Measurements from ENCODE around the gene ECM2.

ECM2 gene

DNA sequence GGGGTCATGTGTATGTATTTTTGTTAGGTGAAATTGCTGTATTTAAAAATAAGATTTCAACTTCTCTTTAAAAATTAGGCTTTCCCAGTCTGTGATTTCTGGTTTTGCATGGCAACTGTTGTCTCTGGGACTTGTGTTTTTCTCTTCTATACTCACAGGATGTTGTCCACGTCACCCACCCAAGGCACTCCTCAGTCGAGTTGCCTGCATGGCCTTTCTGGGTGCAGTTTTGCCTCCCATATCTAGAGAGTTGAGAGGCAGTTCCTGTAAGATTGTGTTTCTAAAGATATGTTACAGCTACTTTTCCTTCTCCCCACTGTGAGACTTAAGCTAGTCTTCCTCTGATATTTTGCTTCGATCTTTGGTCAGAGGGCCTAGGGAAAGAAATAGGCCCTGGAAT is 51.2 kb downstream of the ECM2 start:
- no peaks in the 10 kb centered on the region for H3K27me3 ChIP-seq (ENCODE audit: control insufficient read depth, low read length)
- H3K4me1 ChIP-seq (ENCODE audit: control insufficient read depth, low read length) = no peaks in the 10 kb centered on the region
- H3K4me3 ChIP-seq (ENCODE audit: low read length) = no peak overlapping the region
- no peaks in the 10 kb centered on the region for H3K9me3 ChIP-seq (ENCODE audit: control insufficient read depth, insufficient read depth, low read length)
- no peaks in the 10 kb centered on the region for H3K9me2 ChIP-seq (replicated peaks; ENCODE audit: control insufficient read depth, low read length)
- no peak overlapping the region for H3K4me2 ChIP-seq (ENCODE audit: low read length)
- H3K36me3 ChIP-seq (ENCODE audit: control insufficient read depth, low read length) = no peaks in the 10 kb centered on the region
- H3K27ac ChIP-seq (ENCODE audit: low read depth, low read length) = no peak overlapping the region
- H4K20me1 ChIP-seq (ENCODE audit: control insufficient read depth, insufficient read depth, low read depth, low read length) = no peaks in the 10 kb centered on the region
- H3F3A ChIP-seq (ENCODE audit: control insufficient read depth, insufficient read depth) = no peaks in the 10 kb centered on the region
- TF ChIP-seq CTCF (IDR thresholded peaks at IDR 0.05; ENCODE audit: low read depth, low read length, poor library complexity, severe bottlenecking) (no peak), EZH2phosphoT487 (IDR thresholded peaks at IDR 0.05; ENCODE audit: borderline replicate concordance, low read length) (no peak)
- no peaks in the 10 kb centered on the region for H3K79me2 ChIP-seq (ENCODE audit: control insufficient read depth, low read length)

- H3K9me3 ChIP-seq (ENCODE audit: control insufficient read depth, insufficient read depth, low read length) = no peaks in the 10 kb centered on the region
- H3K9me2 ChIP-seq (replicated peaks; ENCODE audit: control insufficient read depth, low read length) = no peaks in the 10 kb centered on the region
- no peaks in the 10 kb centered on the region for H4K20me1 ChIP-seq (ENCODE audit: control insufficient read depth, insufficient read depth, low read depth, low read length)
- H3K4me2 ChIP-seq (ENCODE audit: low read length) = no peak overlapping the region
- no peaks in the 10 kb centered on the region for H3K79me2 ChIP-seq (ENCODE audit: control insufficient read depth, low read length)
- TF ChIP-seq CTCF (IDR thresholded peaks at IDR 0.05; ENCODE audit: low read depth, low read length, poor library complexity, severe bottlenecking) = no peak
- no peak for TF ChIP-seq EZH2phosphoT487 (IDR thresholded peaks at IDR 0.05; ENCODE audit: borderline replicate concordance, low read length)
- H3K4me3 ChIP-seq (ENCODE audit: low read length) = no peak overlapping the region
- H3K27me3 ChIP-seq (ENCODE audit: control insufficient read depth, low read length) = no peaks in the 10 kb centered on the region
- H3K27ac ChIP-seq (ENCODE audit: low read depth, low read length) = no peak overlapping the region
- H3F3A ChIP-seq (ENCODE audit: control insufficient read depth, insufficient read depth) = no peaks in the 10 kb centered on the region
- H3K4me1 ChIP-seq (ENCODE audit: control insufficient read depth, low read length) = no peaks in the 10 kb centered on the region
- H3K36me3 ChIP-seq (ENCODE audit: control insufficient read depth, low read length) = no peaks in the 10 kb centered on the region
Measured at GRCh38 chr9:92483627-92484545, 51.9 kb downstream of the ECM2 start.

DNA sequence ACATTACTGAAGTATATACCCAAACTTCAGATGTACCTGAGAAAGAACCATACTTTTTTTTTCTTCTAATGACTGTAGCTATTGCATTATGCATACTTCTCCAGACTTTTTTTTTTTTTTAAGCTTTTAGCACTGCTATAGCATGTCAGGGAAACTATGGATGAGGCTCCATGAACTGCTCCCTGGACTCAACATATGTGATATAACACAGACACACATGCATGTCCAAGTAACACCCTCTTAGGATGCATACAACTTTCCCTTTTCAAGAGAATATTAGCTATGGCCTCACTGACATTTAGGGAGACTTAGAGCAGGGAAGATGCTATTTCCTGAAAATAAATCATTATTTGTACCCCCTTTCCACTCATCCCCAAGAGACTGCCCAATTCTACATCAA is 53.0 kb downstream of the ECM2 start:
- Histone ChIP-seq H3K27me3 (ENCODE audit: control insufficient read depth, low read length) (no peaks in the 10 kb centered on the region), H3K36me3 (ENCODE audit: control insufficient read depth, low read length) (no peaks in the 10 kb centered on the region), H4K20me1 (ENCODE audit: control insufficient read depth, insufficient read depth, low read depth, low read length) (no peaks in the 10 kb centered on the region), H3K9me3 (ENCODE audit: control insufficient read depth, insufficient read depth, low read length) (no peaks in the 10 kb centered on the region), H3K4me1 (ENCODE audit: control insufficient read depth, low read length) (no peaks in the 10 kb centered on the region), H3K9me2 (replicated peaks; ENCODE audit: control insufficient read depth, low read length) (no peaks in the 10 kb centered on the region), H3K79me2 (ENCODE audit: control insufficient read depth, low read length) (no peaks in the 10 kb centered on the region), H3K27ac (ENCODE audit: low read depth, low read length) (no peak overlapping the region), H3K4me3 (ENCODE audit: low read length) (no peak overlapping the region), H3K4me2 (ENCODE audit: low read length) (no peak overlapping the region), H3F3A (ENCODE audit: control insufficient read depth, insufficient read depth) (no peaks in the 10 kb centered on the region)
- TF ChIP-seq EZH2phosphoT487 (IDR thresholded peaks at IDR 0.05; ENCODE audit: borderline replicate concordance, low read length) (no peak), CTCF (IDR thresholded peaks at IDR 0.05; ENCODE audit: low read depth, low read length, poor library complexity, severe bottlenecking) (no peak)
